HG02943 (cell line): Measurements from ENCODE around the gene HACD2.
"Not testable (repeated sequence)": the region's sequence is repeated elsewhere in the genome, so short reads cannot be mapped to it uniquely, and the experiment has no call there.

Source experiments
- ATAC-seq: cut with Tn5 transposase; IDR thresholded peaks from one replicate; pipeline ENCODE4 v1.9.1; 2021; ENCODE audit warnings: mild to moderate bottlenecking, low read depth, moderate library complexity; ENCODE audit not compliant: unreplicated experiment

HACD2 gene

DNA sequence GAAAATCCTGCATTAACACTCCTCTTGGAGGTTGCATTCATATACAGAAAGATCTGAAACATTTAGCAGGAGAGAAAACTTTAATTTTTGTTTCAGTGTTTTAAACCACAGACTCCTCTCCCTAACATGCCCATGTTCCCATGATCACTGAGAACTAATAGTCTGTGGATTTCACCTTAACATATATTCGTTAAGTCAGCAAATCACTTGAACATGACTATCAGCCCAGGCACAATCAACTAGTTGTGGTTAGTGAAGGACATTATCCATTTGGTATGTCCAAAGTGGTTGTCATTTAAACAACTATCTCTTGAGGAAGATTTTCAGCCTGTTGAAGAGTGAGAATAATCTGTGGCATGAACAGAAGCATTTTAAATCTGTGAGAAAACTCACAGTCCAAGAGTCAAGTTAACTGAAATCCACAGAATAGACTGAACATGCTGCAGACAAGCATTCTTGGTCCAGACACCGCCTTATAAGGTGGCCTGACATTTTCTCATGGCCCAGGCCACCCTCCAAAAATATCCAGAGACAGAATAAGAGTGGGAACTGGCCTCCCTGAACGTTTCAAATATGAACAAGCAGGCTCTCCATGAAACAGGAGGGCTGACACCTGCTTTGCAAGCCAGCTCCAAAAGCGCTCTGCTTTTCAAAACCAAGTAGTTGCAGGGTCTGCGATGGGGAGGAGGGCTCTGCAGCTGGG lies 96.1 kb downstream of the HACD2 start:
- no peak for ATAC-seq

DNA sequence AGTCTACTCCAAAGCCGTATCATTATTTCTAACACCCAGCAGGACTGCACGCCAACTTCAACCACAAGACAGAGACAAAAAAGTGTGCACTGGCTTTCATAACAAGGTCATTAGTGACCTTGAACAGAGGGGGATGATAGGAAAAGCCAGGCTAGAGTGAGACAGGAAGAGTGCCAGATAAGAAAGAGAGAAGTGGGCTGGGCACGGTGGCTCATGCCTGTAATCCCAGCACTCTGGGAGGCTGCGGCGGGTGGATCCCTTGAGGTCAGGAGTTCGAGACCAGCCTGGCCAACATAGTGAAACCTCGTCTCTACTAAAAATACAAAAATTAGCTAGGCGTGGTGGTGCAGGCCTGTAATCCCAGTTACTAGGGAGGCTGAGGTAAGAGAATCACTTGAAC lies 97.8 kb downstream of the HACD2 start:
- ATAC-seq: not testable (repeated sequence)

GRCh38 chr3:123486460-123486859 lies 98.4 kb downstream of the HACD2 start:
- no peak for ATAC-seq

- ATAC-seq: no peak
Measured at GRCh38 chr3:123485551-123485950, 99.3 kb downstream of the HACD2 start.

DNA sequence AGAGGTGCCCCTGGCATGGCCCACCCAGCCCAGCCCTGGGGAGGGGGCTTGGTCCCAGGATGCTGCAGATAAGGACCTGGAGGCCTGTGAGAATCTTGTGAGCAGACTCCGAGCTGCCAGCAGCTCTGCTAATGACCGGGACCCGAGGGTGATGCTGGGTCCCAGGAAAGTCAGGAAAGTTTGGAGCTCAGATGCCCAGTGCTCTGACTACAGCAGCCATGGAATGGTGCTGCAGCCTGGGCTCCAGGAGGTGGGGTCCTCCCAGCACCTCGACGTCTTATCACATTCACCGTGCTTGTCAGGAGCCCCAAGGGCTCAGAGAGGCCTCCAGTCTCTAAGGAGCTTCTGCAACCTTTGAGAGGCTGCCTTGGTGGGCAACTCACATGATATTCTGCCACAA lies 101.7 kb downstream of the HACD2 start:
- no peak for ATAC-seq

GRCh38 chr3:123481722-123482457 lies 103.0 kb downstream of the HACD2 start:
- no peak for ATAC-seq

- ATAC-seq: no peak
Measured at GRCh38 chr3:123481071-123481470, 103.8 kb downstream of the HACD2 start.

GRCh38 chr3:123480428-123480827 lies 104.4 kb downstream of the HACD2 start:
- no peak for ATAC-seq

DNA sequence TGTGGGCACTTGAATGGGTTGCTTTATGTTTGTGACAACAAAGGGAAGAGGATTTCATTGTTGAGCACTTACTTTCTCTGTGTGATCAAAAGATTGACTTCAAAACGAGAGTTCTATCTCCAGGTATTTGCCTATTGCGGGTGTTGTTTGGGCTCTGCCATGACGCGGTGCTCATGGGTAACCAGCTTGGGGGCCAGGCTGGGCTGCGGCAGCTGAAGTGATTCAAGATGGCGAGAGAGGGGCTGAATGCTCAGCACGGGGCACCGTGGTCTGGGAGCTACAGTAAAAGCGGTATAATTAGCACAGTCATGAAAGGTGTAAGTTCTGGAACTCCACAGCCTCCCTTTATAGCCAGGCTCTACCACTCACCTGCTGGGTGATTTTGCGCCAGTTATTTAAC lies 105.0 kb downstream of the HACD2 start:
- no peak for ATAC-seq

DNA sequence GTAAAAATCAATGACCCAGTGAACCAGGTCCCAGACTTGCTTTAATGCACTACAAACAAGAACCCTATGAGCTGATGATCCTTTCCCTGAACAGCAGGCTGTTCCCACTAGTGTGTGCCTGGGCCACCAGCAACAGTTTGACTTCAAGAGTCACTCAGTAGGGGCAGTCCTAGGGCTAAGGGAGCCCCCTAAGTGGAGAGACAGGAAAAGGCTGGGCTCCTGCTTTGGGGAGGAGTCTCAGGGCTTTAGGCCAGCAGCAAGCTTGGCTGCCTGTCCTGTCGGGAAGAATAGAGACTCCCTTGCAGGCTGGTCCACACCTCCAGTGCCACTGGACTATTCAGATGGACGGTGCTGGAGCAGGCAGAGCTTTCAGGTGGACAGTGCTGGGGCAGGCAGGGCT lies 106.5 kb downstream of the HACD2 start:
- ATAC-seq: no peak

DNA sequence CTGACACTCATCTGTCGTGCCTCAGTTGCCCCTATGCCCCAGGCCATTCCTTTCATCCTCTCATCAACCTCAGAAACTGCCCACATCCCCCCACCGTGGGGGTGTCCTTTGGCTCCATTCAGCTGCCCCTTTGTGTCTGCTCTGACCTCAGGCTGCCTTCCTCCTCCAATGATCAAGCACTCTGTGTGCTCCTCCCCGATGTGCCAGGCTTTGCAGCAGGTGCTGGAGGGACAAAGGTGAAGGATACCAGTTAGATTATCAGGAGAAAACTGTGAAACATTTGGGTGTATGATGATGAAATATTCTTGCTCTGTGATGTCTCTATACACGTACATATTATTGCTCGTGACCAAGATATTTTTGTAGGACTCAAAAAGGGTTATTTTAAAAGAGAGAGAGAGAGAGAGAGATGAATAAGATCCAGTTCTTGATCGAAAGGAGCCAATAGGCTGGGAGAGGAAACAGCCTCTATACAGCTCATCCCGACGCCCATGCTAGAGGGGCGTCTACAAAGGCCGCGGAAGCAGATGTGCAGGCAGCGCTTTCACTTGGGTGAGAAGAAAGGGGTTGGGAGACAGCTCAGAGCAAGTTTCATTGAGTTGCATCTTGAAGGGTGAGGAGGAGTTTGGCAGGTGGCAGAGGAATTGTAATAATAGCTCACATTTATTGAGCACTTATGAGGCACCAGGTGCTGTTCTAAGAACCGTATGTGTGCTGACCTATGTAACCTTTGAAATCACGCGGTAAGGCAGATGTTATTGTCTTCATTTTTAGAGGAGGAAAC lies 107.7 kb downstream of the HACD2 start:
- no peak for ATAC-seq

DNA sequence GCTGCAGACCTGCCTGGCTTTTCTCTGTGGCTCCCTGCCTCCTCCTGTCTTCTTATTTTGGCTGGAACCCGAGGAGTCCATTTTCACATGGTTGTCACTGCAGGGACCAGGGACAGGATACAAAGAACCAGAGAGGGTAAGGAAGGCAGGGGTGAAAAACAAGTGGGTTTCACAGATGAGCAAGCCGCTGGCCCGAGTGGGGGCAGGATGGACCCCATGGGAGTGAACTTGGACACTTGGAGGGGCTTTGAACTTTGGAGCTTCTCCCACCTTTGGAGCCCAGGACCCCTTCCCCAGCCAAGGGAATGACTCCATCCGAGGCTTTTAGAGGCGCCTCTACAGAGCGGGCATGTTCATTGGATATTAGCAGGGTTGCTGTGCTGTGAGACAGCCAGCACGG lies 109.1 kb downstream of the HACD2 start:
- no peak for ATAC-seq

DNA sequence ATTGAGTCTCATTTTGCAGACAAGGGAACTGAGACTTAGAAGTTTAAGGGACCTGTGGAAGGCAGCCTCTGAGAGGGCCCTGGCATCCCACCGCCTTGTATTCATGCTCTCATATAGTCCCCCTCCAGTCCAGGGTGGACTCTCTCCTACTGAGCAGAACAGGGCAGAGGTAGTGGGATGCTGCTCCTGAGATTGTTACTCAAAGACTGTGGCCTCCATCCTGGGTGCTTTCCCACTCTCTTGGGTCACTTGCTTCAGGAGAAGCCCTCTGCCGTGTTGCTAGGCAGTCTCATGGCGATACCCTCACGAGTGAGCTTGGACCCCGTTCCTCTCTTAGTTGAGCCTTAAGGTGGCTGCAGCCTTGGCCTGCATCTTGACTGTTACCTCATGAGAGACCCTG lies 113.7 kb downstream of the HACD2 start:
- no peak for ATAC-seq

- no peak for ATAC-seq
Measured at GRCh38 chr3:123469323-123469995, 115.4 kb downstream of the HACD2 start.

DNA sequence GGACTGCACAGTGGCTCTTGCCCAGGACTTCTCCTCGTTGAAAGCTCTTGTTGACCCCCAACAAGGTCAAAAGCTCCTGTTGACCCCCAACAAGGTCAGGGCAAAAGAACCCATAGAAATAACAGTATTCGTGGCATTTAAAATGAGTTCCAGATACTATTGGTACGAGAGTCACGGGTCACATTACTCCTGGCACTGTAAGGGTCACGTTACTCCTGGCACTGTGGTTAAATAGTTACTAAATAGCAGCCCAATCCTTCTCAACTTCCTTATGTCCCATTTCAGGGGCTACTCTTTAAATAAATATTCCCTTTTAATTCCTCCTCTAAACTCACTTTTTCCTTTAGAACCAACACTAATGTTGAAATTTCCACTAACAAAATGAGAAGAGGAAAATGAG lies 117.8 kb downstream of the HACD2 start:
- no peak for ATAC-seq

- no peak for ATAC-seq
Measured at GRCh38 chr3:123464211-123464610, 120.6 kb downstream of the HACD2 start.

- ATAC-seq: no peak
Measured at GRCh38 chr3:123459862-123460261, 125.0 kb downstream of the HACD2 start.

DNA sequence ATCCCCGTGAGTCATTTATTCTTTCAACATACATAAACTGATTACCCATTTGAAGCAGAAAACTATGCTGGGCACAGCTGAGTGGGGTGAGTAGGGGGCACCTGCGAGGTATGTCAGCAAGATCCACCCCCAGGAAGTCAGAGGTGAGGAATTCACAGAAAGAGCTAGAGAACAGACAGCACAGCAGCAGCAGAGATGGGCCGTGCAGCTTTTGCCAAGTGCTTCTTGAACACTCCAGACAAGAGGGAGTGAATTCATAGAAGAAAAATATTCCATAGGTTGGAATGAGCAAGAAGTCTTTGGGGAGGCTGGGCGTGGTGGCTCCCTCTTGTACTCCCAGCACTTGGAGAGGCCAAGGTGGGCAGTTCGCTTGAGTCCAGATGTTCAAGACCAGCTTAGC lies 126.6 kb downstream of the HACD2 start:
- no peak for ATAC-seq

DNA sequence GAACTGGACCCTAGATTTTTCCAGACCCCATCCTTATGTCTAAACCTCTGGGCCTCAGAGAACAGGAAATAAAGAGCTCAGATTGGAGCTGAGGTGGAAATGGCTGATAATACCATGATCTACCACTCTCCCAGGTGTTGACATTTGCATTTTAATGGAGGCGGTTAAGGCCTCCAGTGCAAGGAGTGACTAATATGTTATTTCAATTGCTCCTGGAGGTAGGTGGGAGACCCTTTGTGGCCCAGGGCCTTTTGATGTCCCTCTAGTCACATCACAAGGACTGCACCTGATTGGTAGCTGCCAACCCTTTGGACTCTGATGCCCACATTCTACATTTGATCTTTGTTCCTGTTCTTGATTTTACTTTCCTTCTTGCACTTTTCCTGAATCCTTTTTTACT lies 127.0 kb downstream of the HACD2 start:
- ATAC-seq: no peak

DNA sequence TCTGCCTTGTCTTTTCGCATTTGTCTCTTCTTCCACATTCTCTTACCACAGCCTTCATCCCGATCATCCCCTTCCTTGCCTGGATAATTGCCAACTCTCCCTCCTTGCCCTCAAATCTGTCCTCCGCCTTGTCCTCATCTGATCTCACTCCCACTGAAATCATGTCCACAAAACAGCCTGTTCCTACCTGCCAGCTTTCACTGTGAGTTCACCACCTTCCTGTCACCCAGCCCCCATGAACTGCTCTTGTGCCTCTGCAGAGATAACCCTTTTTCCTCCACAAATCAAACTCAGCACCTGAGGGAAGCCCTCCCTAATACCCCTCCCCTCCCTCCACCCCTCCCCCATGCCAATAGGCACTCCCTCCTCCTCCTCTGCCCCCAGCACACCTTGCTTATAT lies 131.2 kb downstream of the HACD2 start:
- no peak for ATAC-seq

DNA sequence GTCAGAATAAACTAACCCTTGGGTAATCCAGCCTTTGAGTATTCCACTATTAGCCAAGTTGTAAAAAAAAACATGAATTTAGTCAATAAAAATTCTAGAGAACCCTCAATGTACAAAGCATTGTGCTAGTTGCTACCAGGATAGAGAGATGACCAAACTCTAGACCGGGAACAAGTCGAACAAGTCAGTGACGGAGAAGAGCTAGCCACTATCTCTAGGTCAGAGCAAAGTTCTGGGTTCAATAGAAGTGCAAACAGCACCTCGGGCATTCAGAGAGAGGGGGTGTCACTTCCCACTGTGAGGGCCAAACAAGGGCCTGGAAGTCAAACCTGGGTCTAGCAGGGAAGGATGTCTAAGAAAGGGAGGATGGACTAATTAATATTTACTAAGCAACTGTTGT lies 133.7 kb downstream of the HACD2 start:
- ATAC-seq: no peak
